Hematopoietic multipotent progenitor cell treated with erythropoietin and hydrocortisone succinate and interleukin-3 and kit ligand, for 15 days (in vitro differentiated cells): ENCODE measurements around the gene DACT2.

Source experiments
- DNase-seq: peaks from one replicate; pipeline ENCODE4 v3.0.0-alpha.2; 2015; ENCODE audit warnings: low spot score

The DACT2 gene

DNA sequence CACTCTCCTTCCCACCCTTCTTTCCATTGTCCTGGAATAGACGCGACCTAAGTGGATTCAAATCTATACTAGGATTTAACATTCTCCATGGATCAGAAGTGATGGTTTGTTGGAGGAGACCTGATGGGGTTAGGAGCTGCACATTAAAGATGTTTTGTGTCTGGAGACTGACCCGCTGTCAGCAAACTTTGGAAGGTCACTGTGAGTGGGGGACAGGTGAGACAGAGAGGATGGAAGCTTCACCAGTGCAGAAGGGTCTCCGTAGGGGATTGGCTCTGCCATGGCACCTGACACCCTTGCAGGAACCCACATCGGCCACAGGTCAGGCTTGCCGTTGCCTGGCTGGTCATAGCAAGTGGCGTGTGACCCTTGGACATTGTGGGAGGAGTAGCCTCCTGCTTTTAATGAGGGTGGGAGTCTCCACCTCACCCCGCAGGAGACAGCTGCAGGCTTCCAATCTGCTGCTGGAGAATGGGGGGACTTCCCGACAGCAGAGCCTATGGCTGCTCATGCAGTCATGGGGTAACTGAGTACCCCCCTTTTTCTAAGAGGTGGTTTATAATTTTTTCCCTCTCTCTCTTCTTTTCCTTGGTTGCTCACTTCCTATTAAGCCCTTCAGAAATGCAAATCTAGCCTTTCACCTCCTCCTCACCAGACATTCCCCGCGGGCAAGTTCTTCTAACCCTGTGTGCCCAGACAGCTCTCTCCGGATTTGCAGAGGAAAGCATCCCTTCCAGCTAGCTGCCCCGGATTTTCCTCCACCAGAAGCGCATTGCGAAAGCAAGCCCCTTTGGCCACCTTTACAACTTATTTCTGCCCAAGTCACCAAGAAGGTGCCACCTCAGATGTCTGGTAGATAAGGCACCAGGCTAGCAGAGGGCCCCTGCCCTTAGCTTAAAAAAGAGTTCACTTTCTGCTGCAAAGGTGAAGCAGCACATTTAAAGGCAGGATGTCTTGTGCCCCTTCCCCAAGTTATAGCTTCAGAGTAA, 53.5 kb downstream of the DACT2 start:
- no peak for DNase-seq

DNA sequence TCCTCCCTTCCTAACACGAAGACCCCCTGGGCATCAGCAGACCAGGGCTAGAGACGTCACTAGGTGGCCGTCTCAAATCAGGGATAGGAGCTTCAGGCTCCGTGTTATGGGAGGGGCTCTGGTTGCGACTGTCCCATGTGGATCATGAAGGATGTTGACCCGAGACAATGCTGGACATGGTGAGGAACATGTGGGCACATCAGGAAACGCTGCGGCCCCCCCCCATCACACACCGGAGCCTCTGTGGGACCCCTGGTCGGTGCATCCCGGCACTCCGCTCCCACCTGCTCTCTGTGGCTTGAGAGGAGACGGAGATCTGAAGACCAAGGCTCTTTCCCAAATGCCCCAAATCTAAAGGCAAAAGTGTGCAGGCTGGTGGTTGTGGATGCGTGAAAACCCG, 54.2 kb downstream of the DACT2 start:
- DNase-seq, result no peak

DNA sequence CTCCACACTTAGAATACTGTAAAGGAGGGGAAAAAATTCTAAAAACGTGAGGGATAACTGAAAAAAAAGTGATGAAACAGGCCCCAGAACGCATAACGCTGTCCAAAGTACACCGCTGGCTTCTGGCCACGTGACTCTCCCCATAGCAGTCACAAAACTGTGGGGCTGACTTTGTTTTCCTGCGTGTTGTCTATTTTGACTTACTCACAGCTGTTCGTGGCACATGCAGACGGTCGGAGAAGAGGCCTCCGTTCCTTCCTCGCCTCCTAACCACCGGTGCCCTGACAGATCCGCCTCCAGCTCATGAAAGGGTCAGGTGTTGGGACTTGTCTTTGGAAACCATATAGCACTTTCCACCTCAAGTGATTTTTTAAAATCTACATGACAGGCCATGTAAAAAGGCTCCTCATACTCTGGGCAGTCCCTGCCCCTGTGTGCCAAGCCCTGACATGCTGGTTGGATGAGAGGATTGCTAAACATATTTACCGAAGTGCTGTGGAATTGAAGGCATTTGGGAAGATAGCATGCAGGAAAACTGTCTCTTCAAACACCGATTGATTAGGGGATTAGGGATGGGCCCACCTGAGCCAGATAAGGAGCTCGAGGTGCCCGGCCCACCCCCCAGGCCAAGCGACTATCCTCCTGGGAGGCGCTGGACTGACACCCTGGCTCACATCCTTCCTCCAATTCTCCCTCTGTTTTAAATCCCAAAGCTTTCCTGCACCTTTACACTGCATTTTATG, 54.8 kb downstream of the DACT2 start:
- no peak for DNase-seq

DNA sequence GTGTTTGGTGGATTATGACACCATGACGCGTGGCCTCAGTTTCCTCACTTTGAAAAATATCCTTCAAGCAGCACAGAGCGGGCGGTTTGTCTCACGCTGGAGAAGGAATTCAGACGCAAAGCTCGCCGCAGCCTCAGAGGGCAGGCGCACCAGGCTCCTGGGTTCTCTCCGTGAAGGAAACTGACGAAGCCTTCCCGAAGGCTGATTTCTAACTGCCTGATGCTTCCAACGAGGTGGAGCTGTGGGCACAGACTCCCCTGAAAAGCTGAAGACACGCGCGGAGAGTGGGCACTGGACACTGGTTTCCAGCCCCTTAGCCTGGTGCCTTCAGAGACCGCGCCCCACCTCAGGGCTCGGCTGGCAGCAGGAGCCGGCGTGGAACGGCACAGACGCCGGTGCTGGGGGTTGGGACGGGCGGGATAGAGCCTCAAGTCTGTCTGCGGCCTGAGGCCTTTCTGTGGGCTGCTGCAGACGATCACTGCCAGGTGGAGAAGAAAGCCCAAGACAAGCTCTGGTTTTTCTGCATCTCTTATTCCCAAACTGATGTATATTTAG, 56.1 kb downstream of the DACT2 start:
- no peak for DNase-seq

DNA sequence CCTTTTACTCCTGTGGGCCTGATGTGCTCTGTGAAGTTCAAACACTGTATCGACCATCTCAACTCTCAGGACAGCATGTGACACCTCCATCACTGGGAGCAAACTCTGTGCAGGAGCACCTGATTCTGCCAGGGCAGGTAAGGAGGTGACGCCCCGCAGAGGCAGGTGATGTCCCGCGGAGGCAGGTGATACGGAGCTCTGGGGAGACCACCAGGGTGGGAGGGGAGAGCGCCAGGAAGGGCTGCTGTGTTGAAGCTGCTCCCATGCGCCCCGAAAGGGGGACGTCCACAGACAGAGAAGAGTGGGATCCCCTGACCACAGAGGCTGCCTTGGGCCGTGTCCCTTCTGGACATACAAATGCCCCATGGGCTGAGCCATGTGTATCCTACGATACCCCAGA, 58.3 kb downstream of the DACT2 start:
- DNase-seq, result no peak

DNA sequence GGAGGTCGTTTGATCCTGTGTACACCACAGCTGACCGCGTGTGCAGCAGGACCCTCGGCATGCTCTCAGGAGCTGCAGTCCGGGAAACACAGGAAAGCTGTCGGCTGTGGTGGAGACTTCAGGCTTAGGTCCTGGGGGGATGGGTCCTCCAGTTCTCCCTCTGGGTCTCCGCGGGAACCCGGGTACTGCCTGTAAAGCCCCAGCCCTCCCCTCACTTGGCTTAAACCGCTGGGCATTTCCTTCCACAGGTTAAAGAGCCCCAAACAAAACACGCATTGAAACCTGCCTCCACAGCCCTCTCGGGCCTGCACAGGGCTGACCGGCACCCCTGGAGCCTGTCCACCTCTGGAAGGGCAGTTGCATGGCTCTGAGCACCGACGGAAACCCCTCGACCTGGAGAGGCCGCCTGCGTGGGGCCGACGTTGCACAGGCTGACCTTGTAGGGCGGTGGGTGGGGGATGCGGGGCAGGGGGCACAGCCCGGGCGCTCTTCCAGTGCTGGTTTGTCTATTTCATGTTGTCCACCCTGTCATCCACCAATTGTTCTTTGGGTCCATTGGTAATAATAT, 59.1 kb downstream of the DACT2 start:
- DNase-seq, result no peak

DNA sequence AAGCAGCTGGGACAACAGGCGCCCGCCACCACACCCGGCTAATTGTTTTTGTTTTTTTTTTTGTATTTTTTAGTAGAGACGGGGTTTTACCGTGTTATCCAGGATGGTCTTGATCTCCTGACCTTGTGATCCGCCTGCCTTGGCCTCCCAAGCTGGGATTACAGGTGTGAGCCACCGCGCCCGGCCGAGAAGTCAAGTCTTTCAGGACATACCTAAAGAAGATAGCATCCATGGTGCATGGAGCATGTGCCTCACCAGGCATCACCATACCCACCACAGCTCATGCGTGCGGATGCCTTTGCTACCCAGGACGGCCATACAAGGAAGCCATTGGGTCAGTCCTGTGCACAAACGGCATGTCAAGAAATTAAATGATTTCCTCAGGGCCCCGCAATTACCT, 60.8 kb downstream of the DACT2 start:
- no peak for DNase-seq

DNA sequence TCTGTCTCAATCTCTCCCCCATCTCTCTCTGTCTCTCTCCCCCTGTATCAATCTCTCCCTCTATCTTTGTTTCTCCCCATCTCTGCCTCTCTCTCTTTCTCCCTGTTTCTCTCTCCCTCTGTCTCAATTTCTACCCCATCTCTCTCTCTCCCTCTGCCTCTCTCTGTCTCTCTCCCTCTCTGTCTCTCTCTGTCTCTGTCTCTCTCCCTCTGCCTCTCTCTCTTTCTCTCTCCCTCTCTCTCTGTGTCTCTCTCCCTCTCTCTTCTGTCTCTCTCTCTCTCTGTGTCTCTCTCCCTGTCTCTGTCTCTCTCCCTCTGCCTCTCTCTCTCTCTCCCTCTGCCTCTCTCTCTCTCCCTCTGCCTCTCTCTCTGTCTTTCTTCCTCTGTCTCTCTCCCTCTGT, 62.6 kb downstream of the DACT2 start:
- no peak for DNase-seq
